ENCODE results near the gene COL19A1. TPM values are rescaled to one million over a fixed set of nuclear protein-coding genes. Genes with fewer than 3 reads are reported as not detected.

COL19A1 gene
- total RNA-seq, 1 experiment from 2014 or later = not detected

Other genes starting within 250 kb of the COL19A1 start
- 12.8 and 51.6 TPM in 2 replicates for gene LMBRD1, start 69.5 kb upstream of the COL19A1 start, total RNA-seq (2014; rRNA removed; shearing (Covaris generic); ENCODE audit: low replicate concordance)